NCI-H1694 (cell line): ENCODE results near the gene NGB.

ENCODE experiments used
- DNase-seq: peaks from one replicate; lab custom pipeline; 2025; lab: John Stamatoyannopoulos, UW

Gene NGB

GRCh38 chr14:77230914-77231313 lies 40.1 kb downstream of the NGB start:
- DNase-seq: no peak

- DNase-seq: no peak
These were observed 43.0 kb downstream of the NGB start for GRCh38 chr14:77228056-77228455.

- DNase-seq: no peak
These were observed 45.0 kb downstream of the NGB start for GRCh38 chr14:77225892-77226557.

GRCh38 chr14:77225254-77225653 lies 45.8 kb downstream of the NGB start:
- DNase-seq: no peak

GRCh38 chr14:77224212-77224611 lies 46.8 kb downstream of the NGB start:
- no peak for DNase-seq

- no peak for DNase-seq
These were observed 48.3 kb downstream of the NGB start for GRCh38 chr14:77222546-77223225.

- DNase-seq: no peak
These were observed 49.6 kb downstream of the NGB start for GRCh38 chr14:77221241-77221871.

GRCh38 chr14:77220246-77221017 lies 50.6 kb downstream of the NGB start:
- no peak for DNase-seq

GRCh38 chr14:77219591-77219990 lies 51.4 kb downstream of the NGB start:
- DNase-seq: no peak

GRCh38 chr14:77217551-77217950 lies 53.5 kb downstream of the NGB start:
- no peak for DNase-seq
